Endometrium (tissue), 2 donors: ENCODE results near the gene C17orf114.

Source experiments
- FAIRE-seq: peaks from 2 replicates; lab custom pipeline; 2012; peaks lifted over from hg19 to GRCh38; lab: Jason Lieb, UNC
- donor health status: control.
- donor health status: control.

C17orf114 gene

DNA sequence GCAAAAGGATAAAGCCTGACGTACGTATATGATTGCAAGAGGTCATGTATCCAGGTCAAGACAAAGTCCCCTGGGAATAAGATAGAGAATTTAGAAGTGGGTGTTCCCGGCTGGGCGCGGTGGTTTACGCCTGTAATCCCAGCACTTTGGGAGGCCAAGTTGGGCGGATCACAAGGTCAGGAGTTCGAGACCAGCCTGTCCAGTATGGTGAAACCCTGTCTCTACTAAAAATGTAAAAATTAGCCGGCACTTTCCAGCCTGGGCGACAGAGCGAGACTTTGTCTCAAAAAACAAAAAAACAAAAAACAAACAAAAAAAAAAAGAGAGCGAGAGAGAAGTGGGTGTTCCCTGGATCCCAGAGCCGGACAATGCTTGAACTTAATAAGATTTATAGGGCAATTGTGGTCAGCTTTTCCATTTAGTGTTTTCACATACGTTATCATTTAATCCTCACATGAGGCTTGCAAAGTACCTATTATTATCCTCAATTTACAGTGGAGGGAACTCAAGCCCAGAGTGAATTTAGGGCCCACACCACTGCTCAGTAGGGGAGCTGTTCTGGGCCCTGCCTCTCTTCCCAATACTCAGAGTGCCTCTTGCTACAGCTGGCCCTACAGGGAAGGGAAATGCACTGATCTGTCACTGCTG, 13.8 kb downstream of the C17orf114 start:
- FAIRE-seq, result no peak

DNA sequence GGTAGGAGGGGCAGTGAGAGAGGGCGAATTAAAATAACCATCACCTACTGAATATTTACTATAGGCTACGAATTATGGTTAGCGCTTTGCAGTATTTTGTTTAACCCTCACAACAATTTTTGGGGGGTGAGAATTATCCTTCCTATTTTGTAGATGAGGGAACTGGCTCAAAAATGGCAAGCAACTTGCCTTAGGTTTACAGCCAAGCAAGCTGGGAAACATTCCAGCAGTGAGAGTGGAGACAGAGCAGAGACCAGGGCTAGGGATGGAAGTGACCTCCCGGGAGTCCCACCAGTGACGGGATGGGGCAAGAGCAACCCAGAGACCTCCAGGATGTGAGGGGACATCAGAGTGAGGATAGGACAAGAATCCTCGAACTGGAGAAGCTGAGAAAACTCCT, 15.6 kb downstream of the C17orf114 start:
- no peak for FAIRE-seq

DNA sequence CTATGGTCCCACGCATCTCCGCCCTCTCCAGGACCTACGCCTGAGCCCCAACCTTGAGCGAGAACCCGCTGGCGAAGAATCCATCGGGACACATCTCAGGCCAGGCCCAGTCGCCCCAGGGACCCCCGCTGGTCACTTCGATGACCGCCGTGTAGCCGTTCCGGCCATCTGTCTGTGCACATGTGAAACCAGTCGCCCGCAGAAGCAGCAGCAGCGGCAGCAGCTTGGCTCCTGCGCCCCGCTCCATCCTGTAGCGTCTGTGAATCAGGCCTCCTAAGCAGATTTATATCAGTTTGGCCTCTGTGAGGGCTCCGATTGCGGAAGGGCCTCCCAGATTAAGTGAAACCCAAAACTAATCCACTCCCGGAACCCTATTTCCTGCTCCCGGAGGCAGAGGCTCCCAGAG, 16.0 kb downstream of the C17orf114 start, which contains the start of gene VMO1:
TSS of gene VMO1 (minus strand) at position 259 of the 406 bp plus-strand sequence. CDS start at position 247, 12 bp downstream.
- no peak for FAIRE-seq

DNA sequence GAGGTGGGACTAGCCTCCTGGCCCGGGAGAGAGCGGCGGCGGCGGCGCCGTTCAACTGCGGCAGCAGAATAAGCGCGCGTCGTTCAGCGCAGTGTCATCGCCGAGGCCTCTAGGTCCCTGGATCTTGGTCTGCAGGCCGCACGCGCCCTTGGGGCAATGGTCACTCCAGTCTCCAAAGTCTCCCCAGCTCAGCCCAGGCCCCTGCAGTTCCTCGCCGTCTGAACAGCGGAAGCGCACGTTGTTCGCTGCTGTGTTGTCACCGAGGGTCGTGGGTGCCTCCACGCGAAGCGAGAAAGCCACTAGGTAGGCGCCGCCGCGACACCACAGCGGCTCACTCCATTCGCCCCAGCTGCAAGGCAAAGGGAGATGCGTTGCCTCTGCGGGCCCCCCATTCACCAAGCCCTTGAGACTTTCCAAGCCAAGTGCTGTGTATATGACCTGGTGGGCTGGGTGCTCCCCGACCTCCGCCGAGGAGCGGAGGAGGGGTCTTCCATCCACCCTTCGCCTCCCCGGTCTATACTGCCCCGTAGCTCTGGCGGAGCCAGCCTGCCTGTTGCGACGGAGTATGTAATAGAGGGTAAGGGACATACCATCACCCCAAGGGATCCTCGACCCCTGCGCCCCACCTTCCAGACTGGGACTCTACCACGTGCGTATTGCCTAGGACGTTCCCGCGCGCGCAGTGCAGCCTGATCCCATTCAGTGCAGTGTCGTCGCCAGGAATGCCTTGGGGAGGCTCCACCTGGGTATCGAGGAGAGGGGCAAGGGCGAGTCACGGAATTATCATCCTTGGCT, 16.6 kb downstream of the C17orf114 start:
- FAIRE-seq, result no peak

DNA sequence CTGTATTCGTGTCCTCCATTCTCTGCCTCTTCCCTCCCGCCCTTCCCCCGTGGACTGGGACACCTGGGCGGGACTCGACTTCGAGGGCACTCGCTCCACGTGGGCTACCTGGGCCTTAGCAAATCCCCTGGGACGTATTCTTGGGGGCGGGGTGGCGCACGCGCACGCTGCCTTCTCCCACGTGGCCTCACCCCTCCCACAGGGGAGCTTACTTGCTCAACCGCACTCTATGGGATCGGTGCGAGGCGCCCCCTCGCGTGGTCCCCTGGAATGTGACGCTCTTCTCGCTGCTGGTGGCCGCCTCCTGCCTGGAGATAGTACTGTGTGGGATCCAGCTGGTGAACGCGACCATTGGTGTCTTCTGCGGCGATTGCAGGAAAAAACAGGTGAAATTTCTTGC, 19.5 kb downstream of the C17orf114 start:
- FAIRE-seq, result no peak

DNA sequence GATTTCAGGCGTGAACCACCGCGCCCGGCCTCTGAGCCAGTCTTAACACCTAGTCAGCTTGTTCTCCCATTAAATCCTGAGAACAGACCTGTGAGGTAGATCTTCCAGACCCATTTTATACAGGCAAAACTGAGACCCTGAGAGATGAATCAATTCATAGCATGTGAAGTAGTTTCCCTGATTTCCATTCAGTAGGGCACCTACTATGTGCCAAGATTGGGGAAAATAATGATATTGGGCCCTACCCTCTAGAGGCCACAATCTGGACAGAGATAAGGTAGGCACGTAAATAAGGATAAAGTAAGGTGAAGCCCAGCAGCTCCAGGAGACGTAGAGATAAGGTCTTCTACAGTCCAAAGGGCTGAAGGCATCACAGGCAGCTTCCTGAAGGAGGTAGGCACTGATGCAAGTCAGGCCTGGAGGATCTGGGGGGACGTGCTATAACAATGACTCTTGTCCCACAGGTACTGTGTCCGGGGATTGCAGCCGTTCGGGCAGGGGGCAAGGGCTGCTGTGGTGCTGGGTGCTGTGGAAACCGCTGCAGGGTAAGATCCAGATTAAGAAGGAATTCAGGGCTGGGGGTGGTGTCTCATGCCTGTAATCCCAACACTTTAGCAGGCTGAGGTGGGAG, 21.7 kb downstream of the C17orf114 start:
- no peak for FAIRE-seq

DNA sequence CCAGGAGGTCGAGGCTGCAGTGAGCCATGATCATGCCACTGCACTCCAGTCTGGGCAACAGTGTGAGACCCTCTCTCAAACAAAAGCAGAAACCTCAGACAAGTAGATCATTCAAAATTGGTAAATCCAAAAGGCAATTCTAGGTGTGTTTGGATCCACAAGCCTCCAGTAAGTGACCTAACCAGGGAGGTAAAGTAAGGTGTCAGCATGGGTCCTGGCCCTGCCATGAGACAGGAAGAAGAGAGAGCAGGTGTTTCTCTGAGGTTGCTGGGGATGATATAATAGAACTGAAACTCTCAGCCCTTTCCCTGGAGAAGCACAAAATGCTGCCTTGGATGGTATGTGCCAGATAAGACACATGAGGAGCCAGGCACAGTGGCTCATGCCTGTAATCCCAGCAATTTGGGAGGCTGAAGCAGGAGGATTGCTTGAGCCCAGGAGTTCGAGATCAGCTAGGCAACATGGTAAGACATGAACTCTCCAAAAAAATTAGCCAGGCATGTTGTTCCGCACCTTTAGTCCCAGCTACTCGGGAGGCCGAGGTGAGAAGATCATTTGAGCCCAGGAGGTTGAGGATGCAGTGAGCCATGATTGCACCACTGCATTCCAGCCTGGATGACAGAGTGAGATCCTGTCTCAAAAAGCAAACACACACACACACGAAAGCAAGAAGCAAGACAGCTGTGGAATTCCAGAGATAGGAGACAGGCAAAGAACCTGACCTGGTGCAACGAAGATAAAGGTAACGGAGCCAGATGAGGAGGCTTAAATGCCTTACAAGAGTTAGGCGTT, 24.0 kb downstream of the C17orf114 start:
- no peak for FAIRE-seq

DNA sequence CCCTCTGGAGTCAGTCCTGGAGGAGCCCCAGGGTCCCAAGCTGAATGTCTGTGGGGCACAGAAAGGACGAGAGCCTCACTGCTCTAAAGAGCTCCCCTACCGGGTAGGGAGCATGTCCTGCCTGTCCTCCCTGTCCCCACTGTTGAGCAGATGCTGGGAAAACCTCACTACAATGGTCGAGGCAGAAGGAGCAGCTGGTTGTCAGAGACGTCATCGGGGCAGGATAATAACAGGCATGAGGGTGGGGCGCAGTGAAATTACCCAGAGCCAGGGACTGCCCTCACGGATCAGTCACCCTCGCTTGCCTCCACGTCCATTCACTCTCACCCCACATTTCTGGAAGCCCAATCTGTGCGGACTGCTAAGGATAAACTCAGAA, 29.9 kb downstream of the C17orf114 start:
- no peak for FAIRE-seq

DNA sequence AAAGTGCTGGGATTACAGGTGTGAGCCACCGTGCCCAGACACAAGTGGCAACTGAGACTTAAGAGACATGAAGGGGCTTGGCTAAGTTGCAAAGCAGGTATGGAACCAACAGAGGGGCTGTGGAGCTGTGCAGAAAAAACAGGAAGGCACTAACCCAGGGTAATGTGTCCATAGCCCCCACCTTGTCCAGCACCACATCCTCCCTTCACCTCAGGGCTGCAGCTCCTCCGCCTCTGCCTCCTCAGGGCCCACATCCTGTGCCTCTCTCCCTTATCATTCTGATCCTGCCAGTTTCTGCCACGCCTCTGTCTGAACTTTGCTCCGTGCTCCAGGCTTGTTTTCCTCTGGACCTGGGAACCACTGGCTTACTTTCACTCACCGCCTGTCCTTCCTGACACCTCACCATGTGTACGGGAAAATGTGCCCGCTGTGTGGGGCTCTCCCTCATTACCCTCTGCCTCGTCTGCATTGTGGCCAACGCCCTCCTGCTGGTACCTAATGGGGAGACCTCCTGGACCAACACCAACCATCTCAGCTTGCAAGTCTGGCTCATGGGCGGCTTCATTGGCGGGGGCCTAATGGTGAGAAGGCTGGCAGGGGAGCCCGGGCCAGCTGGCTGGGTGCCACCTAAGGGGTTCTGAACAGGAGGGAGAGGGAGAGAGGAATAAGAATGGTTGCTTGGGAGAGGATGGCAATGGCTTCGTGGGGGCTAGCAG, 30.5 kb downstream of the C17orf114 start, which contains the start of gene TM4SF5:
TSS of gene TM4SF5 (plus strand) at position 368 of the 716 bp plus-strand sequence. CDS start at position 405, 37 bp downstream.
- no peak for FAIRE-seq

DNA sequence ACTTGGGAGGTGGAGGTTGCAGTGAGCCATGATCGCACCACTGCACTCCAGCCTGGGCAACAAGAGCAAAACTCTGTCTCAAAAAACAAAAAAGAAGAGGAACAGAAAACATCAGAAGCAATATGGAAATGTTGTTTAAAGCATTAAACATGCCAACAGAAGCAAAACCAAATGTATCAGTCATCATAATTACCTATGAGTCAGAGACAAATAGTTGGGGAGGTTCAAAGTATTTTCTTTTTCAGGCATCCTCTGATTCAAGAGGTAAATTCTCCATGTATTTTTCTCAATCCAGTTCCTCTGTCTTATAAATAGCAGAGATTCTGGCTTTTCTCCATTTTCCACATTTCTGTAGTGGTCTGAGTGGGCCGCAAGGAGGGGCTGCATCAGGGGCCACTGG, 32.5 kb downstream of the C17orf114 start:
- FAIRE-seq, result no peak

DNA sequence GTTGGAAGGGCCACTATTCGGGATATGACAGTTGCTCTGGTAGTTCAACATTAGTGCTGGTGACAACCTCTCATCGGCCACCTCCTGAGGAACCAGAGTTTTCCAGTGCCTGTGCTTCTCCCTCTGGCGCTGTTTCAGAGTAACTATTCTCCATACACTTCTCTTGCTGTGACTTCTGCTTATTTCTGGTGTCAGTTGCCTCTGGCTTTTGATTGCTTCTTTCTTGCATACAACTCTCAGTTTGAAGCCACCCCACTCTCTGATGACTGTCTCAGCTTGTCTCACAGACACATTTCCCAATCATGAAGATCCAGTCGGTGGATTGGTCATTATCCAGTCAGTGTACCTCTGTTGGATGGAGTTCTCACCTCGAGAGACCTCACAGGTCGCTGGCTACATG, 33.8 kb downstream of the C17orf114 start:
- FAIRE-seq, result no peak

DNA sequence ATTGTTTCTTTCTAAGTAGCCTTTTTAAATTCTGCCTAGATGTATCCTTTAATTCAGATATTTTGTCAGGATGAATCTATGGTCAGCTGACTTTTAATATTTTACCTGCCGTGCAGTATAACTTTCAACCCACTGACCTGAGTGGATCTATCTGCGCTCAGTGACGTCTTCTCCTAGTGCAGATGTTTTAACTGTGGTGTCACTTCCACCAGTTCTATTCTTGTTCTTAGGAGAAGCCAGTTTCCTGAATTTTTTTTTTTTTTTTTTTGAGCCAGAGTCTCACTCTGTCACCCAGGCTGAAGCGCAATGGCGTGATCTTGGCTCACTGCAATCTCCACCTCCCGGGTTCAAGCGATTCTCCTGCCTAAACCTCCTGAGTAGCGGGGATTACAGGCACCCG, 35.4 kb downstream of the C17orf114 start:
- FAIRE-seq, result no peak

DNA sequence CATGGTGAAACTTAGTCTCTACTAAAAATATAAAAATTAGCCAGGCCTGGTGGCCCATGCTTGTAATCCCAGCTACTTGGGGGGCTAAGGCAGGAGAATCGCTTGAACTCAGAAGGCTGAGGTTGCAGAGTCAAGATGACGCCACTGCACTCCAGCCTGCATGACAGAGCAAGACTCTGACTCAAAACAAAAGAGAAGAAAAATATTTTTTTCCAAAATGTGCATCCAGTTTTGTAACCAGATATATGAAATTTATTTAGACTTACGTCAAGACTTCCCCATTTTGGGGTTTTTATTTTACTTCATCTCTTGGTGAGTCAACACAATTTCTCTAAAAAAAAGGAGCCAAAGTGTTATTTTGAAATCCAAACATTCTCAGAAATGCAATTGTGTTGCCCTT, 35.9 kb downstream of the C17orf114 start:
- no peak for FAIRE-seq

DNA sequence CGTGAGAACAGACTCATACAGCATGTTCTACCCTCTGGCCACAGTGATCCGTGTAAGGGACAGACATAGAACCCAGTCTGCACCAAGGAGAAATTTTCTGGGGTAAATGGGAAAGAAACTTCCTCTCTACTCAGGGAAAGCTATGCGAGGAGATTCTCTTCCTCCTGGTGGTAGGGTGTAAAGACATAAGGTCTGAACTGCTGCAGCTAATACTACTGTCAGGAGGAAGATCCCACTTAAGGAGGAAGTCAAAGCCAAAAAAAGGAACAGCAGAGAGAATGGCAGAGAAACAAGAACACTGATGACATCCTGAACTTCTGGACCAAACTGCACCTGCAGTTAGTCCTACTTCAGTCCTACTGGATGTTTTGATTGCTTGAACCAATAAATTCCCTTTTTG, 37.5 kb downstream of the C17orf114 start:
- FAIRE-seq, result no peak

DNA sequence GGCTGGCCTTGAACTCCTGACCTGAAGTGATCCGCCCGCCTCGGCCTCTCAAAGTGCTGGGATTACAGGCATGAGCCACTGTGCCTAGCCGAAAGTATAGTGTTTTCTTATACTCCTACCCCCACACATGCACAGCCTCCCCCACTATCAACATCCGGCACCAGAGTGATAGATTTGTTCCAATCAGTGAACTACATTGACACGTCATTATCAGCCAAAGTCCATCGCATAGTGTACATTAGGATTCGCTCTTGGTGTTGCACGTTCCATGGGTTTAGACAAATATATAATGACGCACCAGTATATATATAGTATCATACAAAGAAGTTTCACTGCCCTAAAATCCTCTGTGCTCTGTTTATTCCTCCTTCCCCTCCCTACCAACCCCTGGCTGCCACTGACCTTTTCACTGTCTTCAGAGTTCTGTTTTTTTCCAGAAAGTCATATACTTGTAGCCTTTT, 42.3 kb downstream of the C17orf114 start:
- FAIRE-seq, result no peak

DNA sequence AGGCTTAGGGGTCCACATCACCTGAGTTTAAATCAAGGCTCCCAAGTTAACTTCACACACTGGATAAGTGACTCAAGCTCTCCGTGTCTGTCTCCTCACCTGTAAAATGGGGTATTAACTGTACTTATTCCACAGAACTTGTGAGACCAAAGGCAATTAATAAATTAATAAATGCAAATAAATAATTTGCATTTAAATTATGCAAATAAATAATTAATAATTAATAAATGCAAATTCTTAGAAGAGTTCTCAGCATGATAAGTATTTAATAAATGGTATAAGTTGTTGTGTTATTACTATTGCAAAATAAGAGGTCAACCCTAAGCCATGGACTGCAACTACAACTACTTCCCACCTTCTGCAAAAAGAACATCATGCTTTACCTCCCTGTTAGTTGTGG, 48.7 kb downstream of the C17orf114 start:
- no peak for FAIRE-seq

DNA sequence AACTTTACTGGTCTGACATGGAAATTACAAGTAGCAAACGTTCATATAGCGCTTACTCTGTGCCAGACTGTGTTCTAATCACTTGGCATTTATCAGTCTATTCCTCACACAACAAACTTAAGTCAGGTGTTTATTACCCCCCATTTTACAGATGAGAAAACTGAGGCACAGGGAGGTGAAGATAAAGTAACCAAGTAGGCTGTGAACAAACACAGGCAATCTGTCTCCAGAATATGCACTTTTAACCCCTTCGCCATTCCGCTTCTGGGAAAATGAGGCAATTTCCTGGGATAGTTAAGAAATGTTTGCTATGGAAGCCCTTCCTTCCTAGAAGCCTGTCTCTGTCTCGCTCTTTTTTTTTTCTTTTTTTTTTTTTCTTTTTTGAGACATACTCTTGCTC, 50.2 kb downstream of the C17orf114 start:
- FAIRE-seq, result no peak
